GM12878 (cell line): ENCODE results near the gene THUMPD2. TPM values are rescaled to one million over a fixed set of nuclear protein-coding genes. Genes with fewer than 3 reads are reported as not detected.
"Not testable (repeated sequence)": the region's sequence is repeated elsewhere in the genome, so short reads cannot be mapped to it uniquely, and the experiment has no call there.

Experiments
- ATAC-seq: fragments of 200-7000 bp; cut with Tn5 transposase; 3 replicates; pipeline ENCODE4 v1.9.1; 2020; ENCODE audit warnings: mild to moderate bottlenecking, moderate library complexity
- BruUV-seq: library from RNA; stranded (reverse); fragments of 400-500 nt; replicated peaks from 2 replicates; lab custom pipeline; 2021; lab: Mats Ljungman, UMichigan
- CTCF ChIA-PET: fragments of 300-600 bp; sonication (Branson Sonifier 250); formaldehyde crosslinking; extraction: SDS; loops from one replicate; lab custom pipeline; 2021; ENCODE audit warnings: inconsistent platforms; lab: Yijun Ruan, JAX
- POLR2A ChIA-PET: fragments of 350-600 bp; formaldehyde crosslinking; extraction: SDS; loops from one replicate; lab custom pipeline; 2021; ENCODE audit warnings: inconsistent platforms; lab: Charles Lee
- RAD21 ChIA-PET: fragments of 300-600 bp; sonication (Branson Sonifier 250); formaldehyde crosslinking; loops from one replicate; lab custom pipeline; 2023; ENCODE audit warnings: antibody characterized with exemption; ENCODE audit not compliant: unreplicated experiment; lab: Charles Lee
- SMC1A ChIA-PET: fragments of 300-600 bp; sonication (Branson Sonifier 250); formaldehyde crosslinking; loops from one replicate; lab custom pipeline; 2023; ENCODE audit not compliant: unreplicated experiment, uncharacterized antibody; lab: Charles Lee
- DNase-seq: peaks from one replicate; pipeline ENCODE4 v3.0.0-alpha.2; 2011; ENCODE audit warnings: low read depth, low spot score
- FAIRE-seq: peaks from 3 replicates; lab custom pipeline; 2011; peaks lifted over from hg19 to GRCh38; lab: Jason Lieb, UNC
- H2AFZ ChIP-seq: 2 replicates; pipeline ENCODE4 v1.6.0; 2011; ENCODE audit warnings: low read depth, low read length, control low read depth; ENCODE audit not compliant: control insufficient read depth
- H3K27ac ChIP-seq: 2 replicates; pipeline ENCODE4 v1.5.1; 2011; ENCODE audit warnings: control low read depth; ENCODE audit not compliant: control insufficient read depth, insufficient read depth
- H3K27me3 ChIP-seq, 2 experiments: replicated peaks in 1 of 2; 2 replicates each; pipeline versions ENCODE4 v1.6.0 to v1.6.1; 2011; ENCODE audit warnings: low read length in 1 of 2; ENCODE audit not compliant: control insufficient read depth in 2 of 2, insufficient read depth in 2 of 2
- H3K36me3 ChIP-seq, 2 experiments: 2 replicates each; pipeline ENCODE4 v1.5.1; 2011; ENCODE audit warnings: low read length in 1 of 2; ENCODE audit not compliant: control insufficient read depth in 2 of 2, insufficient read depth in 2 of 2
- H3K4me1 ChIP-seq: 2 replicates; pipeline ENCODE4 v1.6.1; 2011; ENCODE audit warnings: mild to moderate bottlenecking, low read length, moderate library complexity, mixed read lengths; ENCODE audit not compliant: control insufficient read depth, insufficient read depth
- H3K4me2 ChIP-seq: 2 replicates; pipeline ENCODE4 v1.6.0; 2011; ENCODE audit warnings: control low read depth; ENCODE audit not compliant: control insufficient read depth, insufficient read depth
- H3K4me3 ChIP-seq: fragments of 200-600 bp; sonication (generic); 2 replicates; pipeline ENCODE4 v1.5.1; 2016
- H3K79me2 ChIP-seq: 2 replicates; pipeline ENCODE4 v1.6.0; 2011; ENCODE audit warnings: low read length; ENCODE audit not compliant: control insufficient read depth, insufficient read depth
- H3K9ac ChIP-seq: 2 replicates; pipeline ENCODE4 v1.8.0; 2011; ENCODE audit warnings: low read length, control low read depth, mixed read lengths; ENCODE audit not compliant: control insufficient read depth, insufficient read depth
- H3K9me3 ChIP-seq: replicated peaks from 3 replicates; pipeline ENCODE4 v1.5.1; 2011; ENCODE audit warnings: mild to moderate bottlenecking, low read length; ENCODE audit not compliant: control insufficient read depth, insufficient read depth
- H4K20me1 ChIP-seq: 2 replicates; pipeline ENCODE4 v1.6.0; 2011; ENCODE audit not compliant: control insufficient read depth, insufficient read depth
- BHLHE40 ChIP-seq, 2 experiments: fragments of 450-650 bp in 1 of 2; IDR thresholded peaks; 2 replicates each; pipeline ENCODE4 v1.6.1; 2011 to 2017; ENCODE audit warnings: low read depth in 2 of 2, borderline replicate concordance in 1 of 2, improper control_type of control experiment in 1 of 2, low read length in 1 of 2, mild to moderate bottlenecking in 1 of 2
- DPF2 ChIP-seq: fragments of 450-650 bp; IDR thresholded peaks from 2 replicates; pipeline ENCODE4 v1.6.1; 2017; ENCODE audit warnings: mild to moderate bottlenecking
- EGR1 ChIP-seq, 2 experiments: IDR thresholded peaks; 1 replicate in 1 of 2; 2 replicates in 1 of 2; pipeline ENCODE4 v1.6.1; 2011 to 2012; ENCODE audit warnings: low read depth in 2 of 2, low read length in 2 of 2, borderline replicate concordance in 1 of 2, mild to moderate bottlenecking in 1 of 2, moderate library complexity in 1 of 2
- IKZF2 ChIP-seq, 2 experiments: fragments of 450-650 bp; IDR thresholded peaks; 2 replicates each; pipeline ENCODE4 v1.6.1; 2017; ENCODE audit warnings: mild to moderate bottlenecking in 2 of 2, moderate library complexity in 2 of 2
- KAT2A ChIP-seq: conservative IDR thresholded peaks from 2 replicates; pipeline ENCODE4 v1.6.1; 2011; ENCODE audit warnings: low read depth, low read length; ENCODE audit not compliant: control insufficient read depth
- KDM1A ChIP-seq: fragments of 200-600 bp; sonication (generic); IDR thresholded peaks from 2 replicates; pipeline ENCODE4 v1.6.1; 2016; ENCODE audit warnings: borderline replicate concordance
- KLF5 ChIP-seq: fragments of 450-650 bp; IDR thresholded peaks from 2 replicates; pipeline ENCODE4 v1.6.1; 2014; ENCODE audit warnings: mild to moderate bottlenecking; ENCODE audit not compliant: partially characterized antibody
- NR2C1 ChIP-seq: fragments of 450-650 bp; IDR thresholded peaks from 2 replicates; pipeline ENCODE4 v1.6.1; 2017; ENCODE audit warnings: antibody characterized with exemption, mild to moderate bottlenecking, moderate library complexity
- RAD21 ChIP-seq: IDR thresholded peaks from 2 replicates; pipeline ENCODE4 v1.6.1; 2011; ENCODE audit warnings: mild to moderate bottlenecking, low read depth, low read length, moderate library complexity; ENCODE audit not compliant: insufficient read depth
- RUNX3 ChIP-seq: IDR thresholded peaks from 2 replicates; pipeline ENCODE4 v1.6.1; 2012; ENCODE audit warnings: low read length, inconsistent platforms
- SPI1 ChIP-seq: IDR thresholded peaks from 2 replicates; pipeline ENCODE4 v1.6.1; 2011; ENCODE audit warnings: low read depth, mild to moderate bottlenecking, low read length, moderate library complexity, borderline replicate concordance; ENCODE audit not compliant: insufficient read depth
- TCF7 ChIP-seq: IDR thresholded peaks from 2 replicates; pipeline ENCODE4 v1.6.1; 2014; ENCODE audit warnings: antibody characterized with exemption, borderline replicate concordance
- WGBS: methylation state at CpG from one replicate; pipeline ENCODE4 v1.1.6; 2016; ENCODE audit warnings: low lambda C conversion rate; ENCODE audit not compliant: insufficient replicate concordance, insufficient coverage; ENCODE audit errors: missing lambda C conversion rate; 5-methylcytosine and 5-hydroxymethylcytosine counted together
- in situ Hi-C: fragments of 300-500 bp; cut with MboI; formaldehyde crosslinking; loops from 9 replicates; pipeline ENCODE4 v1.14.3; 2018; ENCODE audit warnings: mixed read lengths
- intact Hi-C: fragments of 100-400 bp; cut with micrococcal nuclease; formaldehyde crosslinking; loops from one replicate; pipeline ENCODE4 v1.14.2; 2022; ENCODE audit not compliant: unreplicated experiment
- polyA plus RNA-seq, 11 experiments: library from polyadenylated mRNA; depleted of rRNA in 4 of 11; unstranded in 6 of 11; stranded (reverse) in 5 of 11; fragments of >200 nt; fragmentation: Nextera tagmentation in 4 of 11; fragmentation: Illumina TruSeq in 1 of 11; extraction: Ambion mirVana in 4 of 11; extraction: Trizol in 1 of 11; gene quantifications; 1 replicate in 1 of 11; 2 replicates in 10 of 11; pipeline versions ENCODE4 v1.2.1 to v1.2.3, GENCODE V29; 2011 to 2016; ENCODE audit warnings: inconsistent platforms in 2 of 11, missing spikeins in 2 of 11, low read depth in 1 of 11
- total RNA-seq, 4 experiments: library from RNA; depleted of rRNA in 3 of 4; stranded (reverse); fragments of >200 nt in 3 of 4; fragmentation: Illumina TruSeq in 1 of 4; extraction: Trizol in 1 of 4; gene quantifications; 2 replicates each; pipeline versions ENCODE4 v1.2.1 to v1.2.3, GENCODE V29; 2013 to 2021

Gene THUMPD2
- total and polyA plus RNA-seq, 10 of the 15 experiments (the other 5 are each of a cell fraction or from before 2014, with no cell fraction given) = 6.7 to 19.7 (median 13.8) TPM

DNA sequence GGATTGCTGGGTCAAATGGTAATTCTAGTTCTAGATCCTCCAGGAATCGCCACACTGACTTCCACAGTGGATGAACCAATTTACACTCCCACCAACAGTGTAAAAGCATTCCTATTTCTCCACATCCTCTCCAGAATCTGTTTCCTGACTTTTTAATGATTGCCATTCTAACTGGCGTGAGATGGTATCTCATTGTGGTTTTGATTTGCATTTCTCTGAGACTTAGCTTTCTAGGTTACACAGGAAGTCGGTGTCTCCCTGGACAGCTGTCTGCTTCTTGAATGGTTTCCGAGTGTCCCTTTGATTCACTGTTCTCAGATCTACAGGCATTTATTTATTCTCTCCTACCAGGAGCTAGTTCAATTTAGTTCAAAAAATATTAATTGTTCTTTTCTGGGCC, 51.0 kb downstream of the THUMPD2 start:
- not testable (repeated sequence) for H3K4me3 ChIP-seq, H2AFZ ChIP-seq, FAIRE-seq
- TF ChIP-seq RUNX3 (peak; percentile 34; the same call in 1 of the 2 replicates), DPF2 (0 out of 2 replicates have a peak, but pooled peaks have one; percentile 24), IKZF2 (IDR thresholded peaks at IDR 0.05) (peak; percentile 36 to 52; a peak in 2 of 4 replicates)
- TF ChIP-seq, all 136 proteins: peak for 3; not testable (repeated sequence) for 133
- intact Hi-C loops, H3K27me3 ChIP-seq, H3K4me2 ChIP-seq, H3K36me3 ChIP-seq, H3K4me1 ChIP-seq, H3K27ac ChIP-seq, H3K9me3 ChIP-seq, H3K9ac ChIP-seq, POLR2A ChIA-PET, H4K20me1 ChIP-seq, H3K79me2 ChIP-seq, DNase-seq, BruUV-seq: not testable (repeated sequence)
- in situ Hi-C loops = loop anchor here (10.0 to 25.0 kb wide), 2 partner anchors 343 to 666 kb away; no protein-coding TSS in a partner anchor
- ATAC-seq = peak; percentile 39; the same call in 2 of the 3 replicates
- SMC1A ChIA-PET = interaction anchor here (0.7 to 6.7 kb wide), 5 partner anchors 10 to 781 kb away, joined by 3 to 63 read pairs (median 3); no protein-coding TSS in a partner anchor
- CTCF ChIA-PET = interaction anchor here (0.7 to 8.2 kb wide), 9 partner anchors 8 to 518 kb away, joined by 3 to 145 read pairs (median 7); no protein-coding TSS in a partner anchor
- RAD21 ChIA-PET = interaction anchor here (0.7 to 4.4 kb wide), 3 partner anchors 135 to 463 kb away, joined by 3 to 71 read pairs (median 3); no protein-coding TSS in a partner anchor
- WGBS = 39% methylated on average over 4 of the region's 4 CpGs

DNA sequence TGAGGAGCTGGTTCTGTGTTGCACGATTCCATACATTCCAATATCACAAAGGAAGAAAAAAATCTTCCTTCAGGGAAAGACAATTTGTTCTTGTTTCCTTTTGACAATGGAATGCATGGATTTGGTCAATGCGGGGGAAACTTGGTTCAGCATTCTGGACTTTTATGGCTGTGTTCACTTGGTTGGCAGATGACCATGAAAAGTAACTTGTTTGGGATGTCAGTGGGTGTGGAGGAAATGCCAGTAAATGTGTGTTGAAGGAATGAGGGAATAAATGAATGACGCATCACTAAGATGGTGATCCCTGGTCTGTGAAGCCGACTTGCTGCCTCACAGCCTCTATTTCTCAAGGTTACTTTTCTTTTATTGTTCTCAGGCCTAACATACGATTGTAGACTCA, 53.7 kb downstream of the THUMPD2 start:
- H3K27me3 ChIP-seq = no peaks in the 10 kb centered on the region
- no peaks in the 10 kb centered on the region for H3K79me2 ChIP-seq
- H3K4me1 ChIP-seq = no peaks in the 10 kb centered on the region
- no TSS peak for BruUV-seq
- ChIA-PET RAD21 (no interaction called here), CTCF (interaction anchor here (1.2 kb wide), 1 partner anchor 316 kb away, joined by 3 read pairs; no protein-coding TSS in a partner anchor), POLR2A (no interaction called here), SMC1A (interaction anchor here (2.5 kb wide), 1 partner anchor 346 kb away, joined by 10 read pairs; no protein-coding TSS in a partner anchor)
- no peak for FAIRE-seq
- 76% methylated on average over 5 of the region's 5 CpGs for WGBS
- H3K4me3 ChIP-seq = no peak overlapping the region
- in situ Hi-C loops (loop anchor here (10.0 to 25.0 kb wide), 2 partner anchors 341 to 663 kb away; no protein-coding TSS in a partner anchor), intact Hi-C loops (no loop called here)
- H4K20me1 ChIP-seq = no peaks in the 10 kb centered on the region
- no peaks in the 10 kb centered on the region for H3K36me3 ChIP-seq
- no peak for TF ChIP-seq KAT2A
- TF ChIP-seq TCF7 = no peak
- TF ChIP-seq KLF5 = no peak
- TF ChIP-seq KDM1A = no peak
- no peak for TF ChIP-seq SPI1
- no peak for TF ChIP-seq BHLHE40 (IDR thresholded peaks at IDR 0.05; ENCODE audit: borderline replicate concordance in 1 of 2, low read depth in 2 of 2, low read length in 1 of 2)
- TF ChIP-seq NR2C1 = no peak
- no peak for TF ChIP-seq RAD21
- no peak for TF ChIP-seq EGR1 (IDR thresholded peaks at IDR 0.05; ENCODE audit: borderline replicate concordance in 1 of 2, low read depth in 2 of 2, low read length in 2 of 2)
- H2AFZ ChIP-seq = no peak overlapping the region
- no peak overlapping the region for H3K9ac ChIP-seq
- no peak for ATAC-seq
- H3K4me2 ChIP-seq = no peak overlapping the region
- no peak overlapping the region for H3K27ac ChIP-seq
- DNase-seq = no peak
- no peaks in the 10 kb centered on the region for H3K9me3 ChIP-seq
